ENCODE measurements around the gene TBC1D3B.

DNA sequence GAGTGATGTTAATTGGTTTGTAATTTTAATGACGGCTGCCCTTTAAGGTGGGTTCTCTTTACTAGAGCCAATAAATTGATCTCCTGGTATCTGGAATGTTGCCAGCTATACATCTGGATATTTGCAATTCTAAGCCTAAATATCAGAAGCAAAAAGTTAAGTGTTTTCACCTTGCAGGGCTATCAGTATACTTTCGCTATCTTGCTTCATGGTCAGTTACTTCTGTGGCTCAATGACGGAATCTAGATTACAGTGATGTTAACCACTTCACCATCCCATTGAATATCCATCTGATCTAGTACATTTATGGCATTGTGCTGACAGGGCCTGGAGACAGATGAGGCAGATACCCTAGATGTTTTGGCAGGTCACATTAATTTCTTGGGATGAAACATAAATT, 44.5 kb downstream of the TBC1D3B start:
- TF ChIP-seq, protein P1, sequence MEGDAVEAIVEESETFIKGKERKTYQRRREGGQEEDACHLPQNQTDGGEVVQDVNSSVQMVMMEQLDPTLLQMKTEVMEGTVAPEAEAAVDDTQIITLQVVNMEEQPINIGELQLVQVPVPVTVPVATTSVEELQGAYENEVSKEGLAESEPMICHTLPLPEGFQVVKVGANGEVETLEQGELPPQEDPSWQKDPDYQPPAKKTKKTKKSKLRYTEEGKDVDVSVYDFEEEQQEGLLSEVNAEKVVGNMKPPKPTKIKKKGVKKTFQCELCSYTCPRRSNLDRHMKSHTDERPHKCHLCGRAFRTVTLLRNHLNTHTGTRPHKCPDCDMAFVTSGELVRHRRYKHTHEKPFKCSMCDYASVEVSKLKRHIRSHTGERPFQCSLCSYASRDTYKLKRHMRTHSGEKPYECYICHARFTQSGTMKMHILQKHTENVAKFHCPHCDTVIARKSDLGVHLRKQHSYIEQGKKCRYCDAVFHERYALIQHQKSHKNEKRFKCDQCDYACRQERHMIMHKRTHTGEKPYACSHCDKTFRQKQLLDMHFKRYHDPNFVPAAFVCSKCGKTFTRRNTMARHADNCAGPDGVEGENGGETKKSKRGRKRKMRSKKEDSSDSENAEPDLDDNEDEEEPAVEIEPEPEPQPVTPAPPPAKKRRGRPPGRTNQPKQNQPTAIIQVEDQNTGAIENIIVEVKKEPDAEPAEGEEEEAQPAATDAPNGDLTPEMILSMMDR (conservative IDR thresholded peaks at IDR 0.05; ENCODE audit: low read depth, low read length) = no peak
- TF ChIP-seq EZH2phosphoT487 (IDR thresholded peaks at IDR 0.05; ENCODE audit: borderline replicate concordance, low read length) = no peak

Measured in PC-3 (cell line).